ENCODE data around the gene TNFRSF13B.
"Not testable (repeated sequence)": the region's sequence is repeated elsewhere in the genome, so short reads cannot be mapped to it uniquely, and the experiment has no call there.

TNFRSF13B gene

GRCh38 chr17:16971458-16972338 lies at the start of gene TNFRSF13B:
TNFRSF13B (minus strand) TSS chr17:16972118; CDS start chr17:16972075, 43 bp downstream.
- Histone ChIP-seq H3K4me1 (ENCODE audit: control insufficient read depth, low read depth, low read length) (no peaks in the 10 kb centered on the region), H3K4me3 (ENCODE audit: low read length) (no peak within 1 kb of the TSS), H3K27ac (ENCODE audit: low read length) (no peak within 1 kb of the TSS), H3K9me3 (ENCODE audit: control insufficient read depth, low read depth, low read length) (no peaks in the 10 kb centered on the region), H3K9ac (ENCODE audit: low read length) (no peak within 1 kb of the TSS), H3K27me3 (ENCODE audit: control insufficient read depth, insufficient read depth, low read length) (no peaks in the 10 kb centered on the region), H3K36me3 (ENCODE audit: control insufficient read depth, low read depth, low read length) (no peaks in the 10 kb centered on the region)

- no peak overlapping the region for H3K27ac ChIP-seq (ENCODE audit: low read length)
- H3K4me3 ChIP-seq (ENCODE audit: low read length) = no peak overlapping the region
- no peaks in the 10 kb centered on the region for H3K9me3 ChIP-seq (ENCODE audit: control insufficient read depth, low read depth, low read length)
- H3K27me3 ChIP-seq (ENCODE audit: control insufficient read depth, insufficient read depth, low read length) = no peaks in the 10 kb centered on the region
- H3K4me1 ChIP-seq (ENCODE audit: control insufficient read depth, low read depth, low read length) = no peaks in the 10 kb centered on the region
- no peaks in the 10 kb centered on the region for H3K36me3 ChIP-seq (ENCODE audit: control insufficient read depth, low read depth, low read length)
- no peak overlapping the region for H3K9ac ChIP-seq (ENCODE audit: low read length)
Measured at GRCh38 chr17:17021194-17021863, 49.4 kb upstream of the TNFRSF13B start.

DNA sequence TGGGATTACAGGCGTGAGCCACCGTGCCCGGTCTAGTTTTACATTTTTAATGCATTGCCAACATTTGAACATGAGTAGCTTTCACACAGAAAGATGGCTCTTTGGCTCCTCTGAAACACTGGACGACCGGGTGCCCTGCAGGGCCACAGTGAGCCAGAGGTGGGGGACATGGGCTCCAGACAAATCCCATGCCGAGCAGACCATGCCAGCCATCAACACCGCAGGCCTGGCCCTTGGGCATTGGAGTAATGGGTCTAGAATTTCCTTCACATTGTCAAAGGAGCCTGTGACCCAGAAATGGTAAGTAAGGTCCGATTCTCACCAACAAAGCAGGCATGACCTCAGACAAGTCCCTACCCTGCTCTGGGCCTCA lies 48.9 kb upstream of the TNFRSF13B start:
- Histone ChIP-seq H3K9ac (ENCODE audit: low read length) (no peak overlapping the region), H3K9me3 (ENCODE audit: control insufficient read depth, low read depth, low read length) (no peaks in the 10 kb centered on the region), H3K36me3 (ENCODE audit: control insufficient read depth, low read depth, low read length) (no peaks in the 10 kb centered on the region), H3K4me3 (ENCODE audit: low read length) (no peak overlapping the region), H3K27ac (ENCODE audit: low read length) (no peak overlapping the region), H3K27me3 (ENCODE audit: control insufficient read depth, insufficient read depth, low read length) (no peaks in the 10 kb centered on the region), H3K4me1 (ENCODE audit: control insufficient read depth, low read depth, low read length) (no peaks in the 10 kb centered on the region)

DNA sequence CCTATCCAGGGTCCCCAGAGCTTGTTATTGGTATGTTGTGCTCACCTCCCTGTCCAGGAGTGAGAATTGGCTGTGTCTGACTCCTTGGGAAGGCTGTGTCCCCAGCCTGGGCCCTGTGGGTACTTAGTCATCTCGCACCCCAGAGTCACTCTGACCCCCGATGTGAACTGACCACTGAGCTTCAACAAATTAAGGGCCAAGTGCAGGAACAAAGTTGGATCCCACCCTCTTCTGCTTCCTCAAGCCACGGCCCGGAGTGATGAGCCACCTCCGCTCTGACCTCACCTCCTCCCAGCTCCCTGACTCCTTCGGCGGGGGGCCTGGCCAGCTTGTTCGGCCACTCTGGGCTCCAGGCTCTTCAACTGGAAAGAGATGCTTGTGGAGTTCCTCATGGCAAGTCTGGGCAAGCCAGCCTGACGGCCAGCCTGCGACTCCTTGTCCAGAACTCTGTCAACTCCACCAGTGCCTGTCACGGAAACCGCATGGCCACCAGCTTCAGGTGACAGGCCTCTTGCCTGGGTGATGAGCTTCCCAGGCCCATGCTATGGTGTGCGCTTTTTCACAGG lies 48.1 kb upstream of the TNFRSF13B start:
- Histone ChIP-seq H3K36me3 (ENCODE audit: control insufficient read depth, low read depth, low read length) (no peaks in the 10 kb centered on the region), H3K4me1 (ENCODE audit: control insufficient read depth, low read depth, low read length) (no peaks in the 10 kb centered on the region), H3K9me3 (ENCODE audit: control insufficient read depth, low read depth, low read length) (no peaks in the 10 kb centered on the region), H3K9ac (ENCODE audit: low read length) (no peak overlapping the region), H3K4me3 (ENCODE audit: low read length) (no peak overlapping the region), H3K27ac (ENCODE audit: low read length) (no peak overlapping the region), H3K27me3 (ENCODE audit: control insufficient read depth, insufficient read depth, low read length) (no peaks in the 10 kb centered on the region)

DNA sequence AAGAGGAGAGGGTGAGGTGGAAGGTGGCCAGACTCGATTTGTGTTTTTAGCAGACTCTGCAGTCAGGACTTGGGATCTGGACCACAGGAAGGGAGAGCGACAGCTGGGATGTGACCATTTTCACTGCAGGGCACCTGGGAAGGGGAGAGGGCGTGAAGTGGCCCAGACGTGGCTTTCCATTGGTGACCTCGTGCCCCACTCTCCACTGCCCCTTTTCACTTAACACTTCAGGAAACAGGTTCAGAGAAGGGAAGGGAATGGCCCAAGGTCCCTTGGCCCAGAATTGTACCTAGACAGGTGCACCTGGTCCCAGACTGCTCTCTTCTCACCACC lies 47.5 kb upstream of the TNFRSF13B start:
- H3K4me1 ChIP-seq (ENCODE audit: control insufficient read depth, low read depth, low read length) = no peaks in the 10 kb centered on the region
- H3K4me3 ChIP-seq (ENCODE audit: low read length) = no peak overlapping the region
- no peaks in the 10 kb centered on the region for H3K9me3 ChIP-seq (ENCODE audit: control insufficient read depth, low read depth, low read length)
- no peak overlapping the region for H3K9ac ChIP-seq (ENCODE audit: low read length)
- no peak overlapping the region for H3K27ac ChIP-seq (ENCODE audit: low read length)
- H3K27me3 ChIP-seq (ENCODE audit: control insufficient read depth, insufficient read depth, low read length) = no peaks in the 10 kb centered on the region
- no peaks in the 10 kb centered on the region for H3K36me3 ChIP-seq (ENCODE audit: control insufficient read depth, low read depth, low read length)

DNA sequence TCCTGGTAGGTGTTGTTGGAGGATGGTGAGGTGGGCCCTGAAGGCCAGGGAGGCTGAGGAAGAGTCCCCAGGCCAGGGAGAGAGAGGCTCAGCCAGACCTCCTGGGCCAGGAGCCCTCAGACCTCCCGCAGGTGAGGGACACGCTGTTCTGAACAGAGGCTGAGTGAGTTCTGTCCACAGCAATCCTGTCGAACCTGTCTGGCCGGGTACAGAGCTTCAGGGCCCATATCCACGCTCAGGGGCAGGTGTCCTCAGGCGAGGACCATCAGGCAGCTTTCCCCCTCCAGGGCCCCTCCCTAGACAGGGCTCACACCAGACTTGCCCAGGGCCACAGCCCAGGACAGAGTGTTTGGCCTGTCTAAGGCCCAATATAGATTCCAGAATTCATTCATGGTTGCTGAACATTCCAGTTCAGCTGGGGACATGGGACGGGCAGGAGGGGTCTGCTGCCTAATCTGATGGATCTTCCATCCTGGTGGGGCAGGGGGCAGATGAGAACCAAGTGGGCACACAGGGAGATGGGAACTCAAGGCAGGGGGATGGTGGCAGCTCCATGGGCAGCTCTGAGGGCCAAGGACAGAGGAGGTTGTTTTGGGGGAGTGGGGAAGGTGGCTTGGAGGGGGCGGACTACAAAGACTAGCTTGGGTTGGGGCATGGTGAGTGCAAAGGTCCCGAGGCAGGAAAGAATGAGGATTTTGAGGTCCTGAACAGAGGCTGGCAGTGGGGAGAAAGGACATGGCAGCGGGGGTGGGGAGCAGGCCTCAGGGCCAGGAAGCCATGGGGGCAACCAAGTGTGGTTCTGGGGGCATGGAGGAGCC lies 46.9 kb upstream of the TNFRSF13B start:
- H3K4me3 ChIP-seq (ENCODE audit: low read length) = no peak overlapping the region
- H3K4me1 ChIP-seq (ENCODE audit: control insufficient read depth, low read depth, low read length) = no peaks in the 10 kb centered on the region
- no peaks in the 10 kb centered on the region for H3K27me3 ChIP-seq (ENCODE audit: control insufficient read depth, insufficient read depth, low read length)
- H3K36me3 ChIP-seq (ENCODE audit: control insufficient read depth, low read depth, low read length) = no peaks in the 10 kb centered on the region
- no peak overlapping the region for H3K27ac ChIP-seq (ENCODE audit: low read length)
- no peak overlapping the region for H3K9ac ChIP-seq (ENCODE audit: low read length)
- H3K9me3 ChIP-seq (ENCODE audit: control insufficient read depth, low read depth, low read length) = no peaks in the 10 kb centered on the region

DNA sequence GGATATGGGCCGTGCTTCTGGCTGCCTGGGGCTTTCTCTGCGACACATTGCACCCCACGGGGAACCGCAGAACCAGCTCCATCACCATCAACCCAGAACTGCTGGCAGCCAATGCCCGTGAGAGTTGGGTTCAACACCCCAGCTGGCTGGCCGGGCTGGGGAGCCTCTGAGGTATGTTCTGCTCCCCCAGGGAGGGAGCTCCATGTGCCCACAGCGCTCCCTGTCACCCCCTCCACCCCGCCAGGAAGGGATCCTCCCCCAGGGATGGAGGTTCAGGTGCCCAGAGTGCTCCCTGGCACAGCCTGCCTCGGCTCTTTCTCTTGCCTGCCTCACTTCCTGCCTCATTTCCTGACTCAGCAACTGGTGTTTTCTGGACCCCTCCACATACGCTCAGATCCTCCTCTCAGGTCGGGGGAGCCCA lies 46.1 kb upstream of the TNFRSF13B start:
- Histone ChIP-seq H3K36me3 (ENCODE audit: control insufficient read depth, low read depth, low read length) (no peaks in the 10 kb centered on the region), H3K9ac (ENCODE audit: low read length) (no peak overlapping the region), H3K27ac (ENCODE audit: low read length) (no peak overlapping the region), H3K4me1 (ENCODE audit: control insufficient read depth, low read depth, low read length) (no peaks in the 10 kb centered on the region), H3K27me3 (ENCODE audit: control insufficient read depth, insufficient read depth, low read length) (no peaks in the 10 kb centered on the region), H3K4me3 (ENCODE audit: low read length) (no peak overlapping the region), H3K9me3 (ENCODE audit: control insufficient read depth, low read depth, low read length) (no peaks in the 10 kb centered on the region)

GRCh38 chr17:17017343-17018014 lies 45.6 kb upstream of the TNFRSF13B start:
- Histone ChIP-seq H3K4me1 (ENCODE audit: control insufficient read depth, low read depth, low read length) (no peaks in the 10 kb centered on the region), H3K27ac (ENCODE audit: low read length) (no peak overlapping the region), H3K27me3 (ENCODE audit: control insufficient read depth, insufficient read depth, low read length) (no peaks in the 10 kb centered on the region), H3K36me3 (ENCODE audit: control insufficient read depth, low read depth, low read length) (no peaks in the 10 kb centered on the region), H3K9me3 (ENCODE audit: control insufficient read depth, low read depth, low read length) (no peaks in the 10 kb centered on the region), H3K4me3 (ENCODE audit: low read length) (no peak overlapping the region), H3K9ac (ENCODE audit: low read length) (no peak overlapping the region)

- H3K27me3 ChIP-seq (ENCODE audit: control insufficient read depth, insufficient read depth, low read length); H3K4me1 ChIP-seq (ENCODE audit: control insufficient read depth, low read depth, low read length); H3K36me3 ChIP-seq (ENCODE audit: control insufficient read depth, low read depth, low read length); H3K9ac ChIP-seq (ENCODE audit: low read length); H3K27ac ChIP-seq (ENCODE audit: low read length); H3K4me3 ChIP-seq (ENCODE audit: low read length); H3K9me3 ChIP-seq (ENCODE audit: control insufficient read depth, low read depth, low read length): not testable (repeated sequence)
Measured at GRCh38 chr17:17016199-17017197, 44.6 kb upstream of the TNFRSF13B start.

- no peaks in the 10 kb centered on the region for H3K4me1 ChIP-seq (ENCODE audit: control insufficient read depth, low read depth, low read length)
- H3K9ac ChIP-seq (ENCODE audit: low read length) = no peak overlapping the region
- no peaks in the 10 kb centered on the region for H3K27me3 ChIP-seq (ENCODE audit: control insufficient read depth, insufficient read depth, low read length)
- H3K4me3 ChIP-seq (ENCODE audit: low read length) = no peak overlapping the region
- H3K36me3 ChIP-seq (ENCODE audit: control insufficient read depth, low read depth, low read length) = no peaks in the 10 kb centered on the region
- no peaks in the 10 kb centered on the region for H3K9me3 ChIP-seq (ENCODE audit: control insufficient read depth, low read depth, low read length)
- H3K27ac ChIP-seq (ENCODE audit: low read length) = no peak overlapping the region
Measured at GRCh38 chr17:17015230-17015629, 43.3 kb upstream of the TNFRSF13B start.

All from iPS-18a (cell line).